ENCODE results near the gene GASK1A.

GRCh38 chr3:42942693-42943092 lies 36.4 kb upstream of the GASK1A start:
- TF ChIP-seq CTCF (IDR thresholded peaks at IDR 0.05; ENCODE audit: low read depth, low read length) (no peak), POLR2A (IDR thresholded peaks at IDR 0.05; ENCODE audit: extremely low read depth, insufficient read length) (no peak)
